K562 (cell line): ENCODE measurements around the gene ZFYVE28. TPM values are rescaled to one million over a fixed set of nuclear protein-coding genes. Genes with fewer than 3 reads are reported as not detected.

ENCODE experiments used
- ATAC-seq: fragments of 200-7000 bp; cut with Tn5 transposase; 3 replicates; pipeline ENCODE4 v1.9.1; 2020; ENCODE audit warnings: moderate library complexity
- BruUV-seq: library from RNA; stranded (reverse); fragments of 400-500 nt; replicated peaks from 2 replicates; lab custom pipeline; 2021; lab: Mats Ljungman, UMichigan
- CTCF ChIA-PET: fragments of 300-600 bp; formaldehyde crosslinking; extraction: SDS; loops from one replicate; lab custom pipeline; 2021; ENCODE audit warnings: low intra/inter-chr PET ratio; lab: Yijun Ruan, JAX
- POLR2A ChIA-PET: fragments of 300-600, 350-650 bp; sonication (Branson Sonifier 250); formaldehyde crosslinking; extraction: SDS; loops from one replicate; lab custom pipeline; 2021; ENCODE audit warnings: antibody characterized with exemption, inconsistent platforms; lab: Yijun Ruan, JAX
- DNase-seq, 4 experiments: peaks; one replicate each; pipeline versions ENCODE4 v3.0.0 to v3.0.0-alpha.2; 2011 to 2018; ENCODE audit warnings: low spot score in 3 of 4, mixed read lengths in 3 of 4; ENCODE audit errors: extremely low read depth in 1 of 4
- FAIRE-seq: peaks from 2 replicates; lab custom pipeline; 2011; peaks lifted over from hg19 to GRCh38; lab: Jason Lieb, UNC
- H2AFZ ChIP-seq: 2 replicates; pipeline ENCODE4 v1.6.0; 2011; ENCODE audit warnings: low read depth, low read length, control low read depth, inconsistent platforms
- H3K27ac ChIP-seq: fragments of 200-600 bp; 3 replicates; pipeline ENCODE4 v1.8.0; 2011; ENCODE audit warnings: low read depth, mild to moderate bottlenecking, control low read depth, inconsistent platforms, low read length, moderate library complexity, mixed read lengths; ENCODE audit errors: extremely low read depth
- H3K27me3 ChIP-seq, 2 experiments: fragments of 300-600 bp in 1 of 2; 2 replicates in 1 of 2; 3 replicates in 1 of 2; pipeline versions ENCODE4 v1.6.0 to v1.8.0; 2011; ENCODE audit warnings: inconsistent platforms in 2 of 2, low read length in 2 of 2, mild to moderate bottlenecking in 1 of 2, mixed read lengths in 1 of 2, moderate library complexity in 1 of 2; ENCODE audit not compliant: control insufficient read depth in 2 of 2, insufficient read depth in 2 of 2
- H3K36me3 ChIP-seq: fragments of 300-600 bp; 3 replicates; pipeline ENCODE4 v1.8.0; 2011; ENCODE audit warnings: mild to moderate bottlenecking, low read length, inconsistent platforms; ENCODE audit not compliant: control insufficient read depth, insufficient read depth
- H3K4me1 ChIP-seq, 2 experiments: fragments of 200-600 bp in 1 of 2; replicated peaks in 1 of 2; 2 replicates in 1 of 2; 3 replicates in 1 of 2; pipeline versions ENCODE4 v1.5.1 to v1.8.0; 2011; ENCODE audit warnings: inconsistent platforms in 2 of 2, low read length in 2 of 2, mild to moderate bottlenecking in 1 of 2, mixed read lengths in 1 of 2, moderate library complexity in 1 of 2; ENCODE audit not compliant: control insufficient read depth in 2 of 2, insufficient read depth in 2 of 2
- H3K4me2 ChIP-seq: 2 replicates; pipeline ENCODE4 v1.6.1; 2011; ENCODE audit warnings: low read length, control low read depth, inconsistent platforms, mixed read lengths; ENCODE audit not compliant: insufficient read depth
- H3K4me3 ChIP-seq: fragments of 200-600 bp; sonication (generic), shearing (Covaris generic); 2 replicates; pipeline ENCODE4 v1.5.1; 2016; ENCODE audit warnings: control low read depth, inconsistent platforms
- H3K79me2 ChIP-seq: fragments of 200-600 bp; 3 replicates; pipeline ENCODE4 v1.8.0; 2011; ENCODE audit warnings: low read length, inconsistent platforms; ENCODE audit not compliant: control insufficient read depth, insufficient read depth
- H3K9ac ChIP-seq, 2 experiments: 2 replicates each; pipeline versions ENCODE4 v1.6.0 to v1.6.1; 2011; ENCODE audit warnings: low read depth in 2 of 2, low read length in 2 of 2, control low read depth in 1 of 2, inconsistent platforms in 1 of 2, mild to moderate bottlenecking in 1 of 2, mixed read lengths in 1 of 2; ENCODE audit not compliant: insufficient read depth in 1 of 2
- H3K9me1 ChIP-seq: one replicate; pipeline ENCODE4 v1.6.0; 2011; ENCODE audit warnings: inconsistent platforms, mild to moderate bottlenecking, low read length, moderate library complexity; ENCODE audit not compliant: control insufficient read depth, insufficient read depth
- H3K9me3 ChIP-seq: replicated peaks from 2 replicates; pipeline ENCODE4 v1.5.1; 2011; ENCODE audit warnings: low read depth, low read length, inconsistent platforms; ENCODE audit not compliant: control insufficient read depth, insufficient read depth
- H4K20me1 ChIP-seq: replicated peaks from 2 replicates; pipeline ENCODE4 v1.6.1; 2011; ENCODE audit warnings: low read length, inconsistent platforms, mixed read lengths; ENCODE audit not compliant: control insufficient read depth, insufficient read depth
- ARID3B ChIP-seq: fragments of 250-450 bp; sonication (Bioruptor Pico); IDR thresholded peaks from 2 replicates; pipeline ENCODE4 v1.4.0; 2020; ENCODE audit warnings: borderline replicate concordance
- ATF6 ChIP-seq: sonication (generic); formaldehyde crosslinking; IDR thresholded peaks from 2 replicates; pipeline ENCODE4 v1.4.0; 2020; ENCODE audit warnings: mild to moderate bottlenecking, missing genetic modification reagents
- CHD7 ChIP-seq: fragments of 200-600 bp; sonication (generic); IDR thresholded peaks from one replicate; pipeline ENCODE4 v1.6.1; 2012; ENCODE audit warnings: mild to moderate bottlenecking, low read depth, low read length, inconsistent platforms
- JUNB ChIP-seq: fragments of 450-650 bp; formaldehyde crosslinking; conservative IDR thresholded peaks from 2 replicates; pipeline ENCODE4 v1.4.0; 2020; ENCODE audit warnings: mild to moderate bottlenecking
- NFRKB ChIP-seq: fragments of 450-650 bp; IDR thresholded peaks from 2 replicates; pipeline ENCODE4 v1.6.1; 2016; ENCODE audit warnings: low read depth
- WGBS: fragments of 100-300 bp; shearing (Covaris generic); methylation state at CpG from one replicate; pipeline ENCODE4 v1.1.6; 2016; ENCODE audit warnings: low coverage, mixed read lengths; ENCODE audit not compliant: insufficient coverage; ENCODE audit errors: missing lambda C conversion rate; 5-methylcytosine and 5-hydroxymethylcytosine counted together
- in situ Hi-C: fragments of 300-500 bp; cut with MboI; formaldehyde crosslinking; loops from 4 replicates; pipeline ENCODE4 v1.15.0; 2018; ENCODE audit warnings: inconsistent platforms, mixed read lengths
- intact Hi-C: fragments of 100-400 bp; cut with micrococcal nuclease; formaldehyde crosslinking; loops from 2 replicates; pipeline ENCODE4 v1.14.2; 2022
- polyA plus RNA-seq, 8 experiments: library from polyadenylated mRNA; depleted of rRNA in 4 of 8; stranded (reverse) in 5 of 8; unstranded in 3 of 8; fragments of >200 nt; fragmentation: Nextera tagmentation in 2 of 8; fragmentation: Illumina TruSeq in 1 of 8; extraction: Ambion mirVana in 2 of 8; extraction: Trizol in 1 of 8; gene quantifications; 2 replicates each; pipeline versions ENCODE4 v1.2.1 to v1.2.3, GENCODE V29; 2011 to 2014; ENCODE audit warnings: inconsistent platforms in 1 of 8, missing spikeins in 1 of 8
- total RNA-seq, 7 experiments: library from RNA; depleted of rRNA in 6 of 7; stranded (reverse); fragments of >200 nt in 6 of 7; fragmentation: Illumina TruSeq in 2 of 7; extraction: Trizol in 2 of 7; gene quantifications; 2 replicates each; pipeline versions ENCODE4 v1.2.1 to v1.2.3, GENCODE V29; 2011 to 2021; ENCODE audit warnings: low replicate concordance in 1 of 7

ZFYVE28 gene
- total and polyA plus RNA-seq, 9 of the 15 experiments (the other 6 are each of a cell fraction or from before 2014, with no cell fraction given), result 1.3 to 24.8 (median 8.9) TPM

GRCh38 chr4:2436761-2437474 lies 18.5 kb upstream of the ZFYVE28 start:
- no peaks in the 10 kb centered on the region for H4K20me1 ChIP-seq
- peak overlapping the region in 1 of 2 experiments; percentile 73; a peak in 1 of 4 replicates for H3K9ac ChIP-seq
- DNase-seq (no peak), ATAC-seq (no peak), FAIRE-seq (no peak)
- H3K9me3 ChIP-seq, result no peaks in the 10 kb centered on the region
- no peaks in the 10 kb centered on the region for H3K79me2 ChIP-seq
- WGBS, result 51% methylated on average over 28 of the region's 30 CpGs
- H3K4me1 ChIP-seq, result peaks cover 19 to 43% of the 10 kb centered on the region in 2 experiments
- H3K27ac ChIP-seq, result no peak overlapping the region
- no peaks in the 10 kb centered on the region for H3K9me1 ChIP-seq
- BruUV-seq, result no TSS peak
- no peak overlapping the region for H3K4me3 ChIP-seq
- in situ Hi-C loops, result no loop called here
- no peak overlapping the region for H3K4me2 ChIP-seq
- H3K36me3 ChIP-seq, result no peaks in the 10 kb centered on the region
- ChIA-PET POLR2A (interaction anchor here (0.8 to 1.3 kb wide), 6 partner anchors 9 to 44 kb away, joined by 3 to 8 read pairs (median 3); partner anchors contain the start of gene RNF4), CTCF (interaction anchor here (0.6 kb wide), 1 partner anchor 14 kb away, joined by 3 read pairs; no protein-coding TSS in a partner anchor)
- intact Hi-C loops, result no loop called here
- H3K27me3 ChIP-seq, result no peaks in the 10 kb centered on the region
- H2AFZ ChIP-seq, result no peak overlapping the region
- TF ChIP-seq ATF6 (CRISPR knock-in tag) (no peak), CHD7 (no peak), NFRKB (no peak), ARID3B (CRISPR knock-in tag) (no peak), JUNB (CRISPR knock-in tag) (no peak)
